Lower lobe of right lung (tissue), 2 donors: ENCODE results near the gene NABP2. TPM values are rescaled to one million over a fixed set of nuclear protein-coding genes. Genes with fewer than 3 reads are reported as not detected.

Source experiments
- ATAC-seq, 2 donors: fragments of 200-7000 bp; cut with Tn5 transposase; one replicate each; pipeline ENCODE4 v1.9.1; 2020 to 2022; ENCODE audit warnings: mild to moderate bottlenecking in 2 of 2, moderate library complexity in 2 of 2
- DNase-seq: peaks from one replicate; pipeline ENCODE4 v3.0.0-alpha.2; 2020
- H3K27ac ChIP-seq: fragments of 200-600 bp; one replicate; pipeline ENCODE4 v1.8.0; 2022
- H3K27me3 ChIP-seq: fragments of 200-600 bp; one replicate; pipeline ENCODE4 v1.8.0; 2022; ENCODE audit warnings: low read depth
- H3K36me3 ChIP-seq: fragments of 200-600 bp; one replicate; pipeline ENCODE4 v1.8.0; 2022; ENCODE audit warnings: mild to moderate bottlenecking
- H3K4me1 ChIP-seq: fragments of 200-600 bp; one replicate; pipeline ENCODE4 v1.8.0; 2022
- H3K4me3 ChIP-seq: fragments of 200-600 bp; one replicate; pipeline ENCODE4 v1.8.0; 2022; ENCODE audit warnings: mild to moderate bottlenecking
- H3K9me3 ChIP-seq: fragments of 200-600 bp; one replicate; pipeline ENCODE4 v1.8.0; 2022
- CTCF ChIP-seq: fragments of 200-600 bp; IDR thresholded peaks from one replicate; pipeline ENCODE4 v1.8.0; 2022; ENCODE audit warnings: antibody characterized with exemption, mild to moderate bottlenecking
- intact Hi-C: fragments of 100-400 bp; cut with DNase I; formaldehyde crosslinking; loops from one replicate; pipeline ENCODE4 v1.11.0; 2022
- total RNA-seq: library from RNA; stranded (reverse); fragmentation: NEBNext Ultra II Directional; extraction: Animal tissue kit (Norgen Biotek cat#: 25700); gene quantifications from one replicate; pipeline ENCODE4 v1.2.1, GENCODE V29; 2021
- donor health status: DM: no; HTN: yes; CAD: no; lungs with severe emphysema.

Gene NABP2
- total RNA-seq, 1 donor from 2014 or later, result 20.9 TPM

GRCh38 chr12:56237552-56237951 lies 13.4 kb downstream of the NABP2 start:
- Histone ChIP-seq H3K4me1 (no peaks in the 10 kb centered on the region), H3K27ac (no peak overlapping the region), H3K36me3 (peaks cover 41% of the 10 kb centered on the region), H3K27me3 (no peaks in the 10 kb centered on the region), H3K4me3 (no peak overlapping the region), H3K9me3 (no peaks in the 10 kb centered on the region)
- TF ChIP-seq CTCF, result no peak
- no peak for DNase-seq
- intact Hi-C loops, result no loop called here
- no peak for ATAC-seq

GRCh38 chr12:56241424-56242303 lies 17.5 kb downstream of the NABP2 start:
- no peak overlapping the region for H3K4me3 ChIP-seq
- TF ChIP-seq CTCF, result no peak
- H3K4me1 ChIP-seq, result no peaks in the 10 kb centered on the region
- no peaks in the 10 kb centered on the region for H3K27me3 ChIP-seq
- no peak for DNase-seq
- peaks cover 82% of the 10 kb centered on the region for H3K36me3 ChIP-seq
- intact Hi-C loops, result no loop called here
- H3K27ac ChIP-seq, result no peak overlapping the region
- no peaks in the 10 kb centered on the region for H3K9me3 ChIP-seq
- ATAC-seq, result no peak

- no peak for TF ChIP-seq CTCF
- H3K27ac ChIP-seq, result no peak overlapping the region
- no peak overlapping the region for H3K4me3 ChIP-seq
- peaks cover 88% of the 10 kb centered on the region for H3K36me3 ChIP-seq
- ATAC-seq, result no peak
- no peaks in the 10 kb centered on the region for H3K4me1 ChIP-seq
- no peaks in the 10 kb centered on the region for H3K9me3 ChIP-seq
- intact Hi-C loops, result no loop called here
- H3K27me3 ChIP-seq, result no peaks in the 10 kb centered on the region
- no peak for DNase-seq
Measured at GRCh38 chr12:56242986-56243385, 18.8 kb downstream of the NABP2 start.

GRCh38 chr12:56243731-56244181 lies 19.6 kb downstream of the NABP2 start:
- Histone ChIP-seq H3K36me3 (peaks cover 96% of the 10 kb centered on the region), H3K27me3 (no peaks in the 10 kb centered on the region), H3K4me1 (no peaks in the 10 kb centered on the region), H3K27ac (no peak overlapping the region), H3K9me3 (no peaks in the 10 kb centered on the region), H3K4me3 (no peak overlapping the region)
- DNase-seq (no peak), ATAC-seq (no peak)
- no peak for TF ChIP-seq CTCF
- intact Hi-C loops, result no loop called here

- DNase-seq, result no peak
- no peaks in the 10 kb centered on the region for H3K9me3 ChIP-seq
- intact Hi-C loops, result no loop called here
- H3K4me1 ChIP-seq, result no peaks in the 10 kb centered on the region
- no peak overlapping the region for H3K4me3 ChIP-seq
- no peaks in the 10 kb centered on the region for H3K27me3 ChIP-seq
- no peak for TF ChIP-seq CTCF
- no peak overlapping the region for H3K27ac ChIP-seq
- no peak for ATAC-seq
- peaks cover 100% of the 10 kb centered on the region for H3K36me3 ChIP-seq
Measured at GRCh38 chr12:56244494-56244893, 20.4 kb downstream of the NABP2 start.
